Measurements from ENCODE around the gene SHROOM4. TPM values are rescaled to one million over a fixed set of nuclear protein-coding genes. Genes with fewer than 3 reads are reported as not detected.

SHROOM4 gene
- total and polyA plus RNA-seq, 9 of the 15 experiments (the other 6 are each of a cell fraction or from before 2014, with no cell fraction given) = not detected

GRCh38 chrX:50606300-50606950, 207.6 kb downstream of the SHROOM4 start:
- ChIA-PET CTCF (ENCODE audit: low intra/inter-chr PET ratio) (no interaction called here), POLR2A (no interaction called here)
- no peaks in the 10 kb centered on the region for H4K20me1 ChIP-seq (replicated peaks; ENCODE audit: control insufficient read depth, insufficient read depth, low read length)
- no peaks in the 10 kb centered on the region for H3K4me1 ChIP-seq (replicated peaks in 1 of 2; ENCODE audit: control insufficient read depth in 2 of 2, insufficient read depth in 2 of 2, low read length in 2 of 2)
- no peak overlapping the region for H2AFZ ChIP-seq (ENCODE audit: low read depth, low read length)
- H3K4me3 ChIP-seq = no peak overlapping the region
- H3K79me2 ChIP-seq (ENCODE audit: control insufficient read depth, insufficient read depth, low read length) = no peaks in the 10 kb centered on the region
- intact Hi-C loops (cut with micrococcal nuclease) (no loop called here), in situ Hi-C loops (cut with MboI) (no loop called here)
- no peak for FAIRE-seq
- no peaks in the 10 kb centered on the region for H3K27me3 ChIP-seq (ENCODE audit: control insufficient read depth in 2 of 2, insufficient read depth in 2 of 2, low read length in 2 of 2)
- no TSS peak for BruUV-seq (replicated peaks)
- no peak overlapping the region for H3K4me2 ChIP-seq (ENCODE audit: insufficient read depth, low read length)
- H3K9me3 ChIP-seq (replicated peaks; ENCODE audit: control insufficient read depth, insufficient read depth, low read depth, low read length) = no peaks in the 10 kb centered on the region
- no peaks in the 10 kb centered on the region for H3K36me3 ChIP-seq (ENCODE audit: control insufficient read depth, insufficient read depth, low read length)
- no peak overlapping the region for H3K9ac ChIP-seq (ENCODE audit: insufficient read depth in 1 of 2, low read depth in 2 of 2, low read length in 2 of 2)
- TF ChIP-seq GABPA (tag; conservative IDR thresholded peaks at IDR 0.05; ENCODE audit: low read depth) (no peak), PML (IDR thresholded peaks at IDR 0.05; ENCODE audit: low read length) (no peak), KLF6 (CRISPR knock-in tag; IDR thresholded peaks at IDR 0.05; ENCODE audit: borderline replicate concordance) (no peak), ZNF79 (CRISPR knock-in tag; IDR thresholded peaks at IDR 0.05; ENCODE audit: low read depth) (no peak), DEAF1 (CRISPR knock-in tag; IDR thresholded peaks at IDR 0.05) (no peak), RB1 (IDR thresholded peaks at IDR 0.05; ENCODE audit: low read depth) (no peak), KLF1 (tag; IDR thresholded peaks at IDR 0.05) (no peak), POLR3A (IDR thresholded peaks at IDR 0.05; ENCODE audit: borderline replicate concordance, extremely low read depth, insufficient read depth, insufficient read length) (no peak), U2AF2 (optimal IDR thresholded peaks at IDR 0.05; ENCODE audit: low read depth, low read length) (no peak)
- no peak overlapping the region for H3K27ac ChIP-seq (ENCODE audit: extremely low read depth, low read depth, low read length)
- ATAC-seq = no peak
- 3% methylated on average over 3 of the region's 3 CpGs for WGBS (ENCODE audit: insufficient coverage, low coverage, missing lambda C conversion rate)
- no peak for DNase-seq (ENCODE audit: extremely low read depth in 1 of 4, low spot score in 3 of 4)
- H3K9me1 ChIP-seq (ENCODE audit: control insufficient read depth, insufficient read depth, low read length) = no peaks in the 10 kb centered on the region

Measured in K562 (cell line).